Endothelial cell (in vitro differentiated cells): ENCODE data around the gene C12orf50. TPM values are rescaled to one million over a fixed set of nuclear protein-coding genes. Genes with fewer than 3 reads are reported as not detected.

Experiments used
- DNase-seq: peaks from one replicate; pipeline ENCODE4 v3.0.0; 2021; ENCODE audit warnings: low spot score
- H3K27ac Mint-ChIP-seq: one replicate; pipeline ENCODE4 v1.8.0; 2021; ENCODE audit warnings: mixed read lengths, inconsistent platforms; ENCODE audit not compliant: unreplicated experiment
- H3K27me3 Mint-ChIP-seq: one replicate; pipeline ENCODE4 v1.8.0; 2021; ENCODE audit warnings: mild to moderate bottlenecking, moderate library complexity, mixed read lengths, inconsistent platforms; ENCODE audit not compliant: unreplicated experiment
- H3K36me3 Mint-ChIP-seq: one replicate; pipeline ENCODE4 v1.8.0; 2021; ENCODE audit warnings: mild to moderate bottlenecking, low read depth, mixed read lengths, inconsistent platforms; ENCODE audit not compliant: unreplicated experiment
- H3K4me1 Mint-ChIP-seq: one replicate; pipeline ENCODE4 v1.8.0; 2021; ENCODE audit warnings: mild to moderate bottlenecking, mixed read lengths, inconsistent platforms; ENCODE audit not compliant: unreplicated experiment
- H3K4me3 Mint-ChIP-seq: one replicate; pipeline ENCODE4 v1.8.0; 2021; ENCODE audit warnings: mild to moderate bottlenecking, mixed read lengths, inconsistent platforms; ENCODE audit not compliant: unreplicated experiment
- H3K9me3 Mint-ChIP-seq: one replicate; pipeline ENCODE4 v1.8.0; 2021; ENCODE audit warnings: mixed read lengths, inconsistent platforms; ENCODE audit not compliant: unreplicated experiment
- CTCF ChIP-seq: fragments of 200-600 bp; sonication (generic); IDR thresholded peaks from one replicate; pipeline ENCODE4 v1.5.0; 2021; ENCODE audit warnings: antibody characterized with exemption; ENCODE audit not compliant: unreplicated experiment
- total RNA-seq: library from RNA; stranded (reverse); fragmentation: NEBNext Ultra II Directional; extraction: Animal tissue kit (Norgen Biotek cat#: 25700); gene quantifications from one replicate; pipeline ENCODE4 v1.2.1, GENCODE V29; 2021; ENCODE audit not compliant: unreplicated experiment

C12orf50 gene
- total RNA-seq, 1 donor from 2014 or later = not detected

- Mint-ChIP-seq H3K4me1 (no peaks in the 10 kb centered on the region), H3K4me3 (no peak overlapping the region)
- no peak for TF ChIP-seq CTCF
Measured at GRCh38 chr12:88057994-88058718, 29.0 kb upstream of the C12orf50 start.

GRCh38 chr12:88056571-88056970 lies 27.4 kb upstream of the C12orf50 start:
- H3K27ac Mint-ChIP-seq = no peak overlapping the region
- no peak for TF ChIP-seq CTCF
- no peaks in the 10 kb centered on the region for H3K4me1 Mint-ChIP-seq
- H3K36me3 Mint-ChIP-seq = peaks cover 3% of the 10 kb centered on the region
- H3K27me3 Mint-ChIP-seq = no peaks in the 10 kb centered on the region
- no peaks in the 10 kb centered on the region for H3K9me3 Mint-ChIP-seq
- no peak for DNase-seq
- no peak overlapping the region for H3K4me3 Mint-ChIP-seq

More at GRCh38 chr12:88057994-88058718, 29.0 kb upstream of the C12orf50 start:
- H3K27me3 Mint-ChIP-seq = no peaks in the 10 kb centered on the region
- H3K27ac Mint-ChIP-seq = no peak overlapping the region
- H3K36me3 Mint-ChIP-seq = peaks cover 3% of the 10 kb centered on the region
- H3K9me3 Mint-ChIP-seq = no peaks in the 10 kb centered on the region
- DNase-seq = no peak

GRCh38 chr12:88052686-88053085 lies 23.5 kb upstream of the C12orf50 start:
- H3K4me3 Mint-ChIP-seq = no peak overlapping the region
- peak; percentile 18 for DNase-seq
- no peak overlapping the region for H3K27ac Mint-ChIP-seq
- TF ChIP-seq CTCF = no peak
- peaks cover 6% of the 10 kb centered on the region for H3K36me3 Mint-ChIP-seq
- H3K4me1 Mint-ChIP-seq = no peaks in the 10 kb centered on the region
- no peaks in the 10 kb centered on the region for H3K9me3 Mint-ChIP-seq
- no peaks in the 10 kb centered on the region for H3K27me3 Mint-ChIP-seq

GRCh38 chr12:88044035-88044434 lies 14.8 kb upstream of the C12orf50 start:
- Mint-ChIP-seq H3K27ac (no peak overlapping the region), H3K9me3 (no peaks in the 10 kb centered on the region), H3K4me3 (no peak overlapping the region), H3K27me3 (no peaks in the 10 kb centered on the region), H3K36me3 (peaks cover 21% of the 10 kb centered on the region), H3K4me1 (no peaks in the 10 kb centered on the region)
- TF ChIP-seq CTCF = no peak
- DNase-seq = no peak

GRCh38 chr12:88037770-88038169 lies 8.6 kb upstream of the C12orf50 start:
- DNase-seq = no peak
- no peak overlapping the region for H3K4me3 Mint-ChIP-seq
- H3K27ac Mint-ChIP-seq = no peak overlapping the region
- H3K27me3 Mint-ChIP-seq = no peaks in the 10 kb centered on the region
- H3K36me3 Mint-ChIP-seq = no peaks in the 10 kb centered on the region
- no peak for TF ChIP-seq CTCF
- H3K9me3 Mint-ChIP-seq = no peaks in the 10 kb centered on the region
- H3K4me1 Mint-ChIP-seq = peaks cover 8% of the 10 kb centered on the region
